Measurements from ENCODE around the gene TOP3B. TPM values are rescaled to one million over a fixed set of nuclear protein-coding genes. Genes with fewer than 3 reads are reported as not detected.

The TOP3B gene
- total RNA-seq, 1 donor from 2014 or later, result 27.9 TPM

DNA sequence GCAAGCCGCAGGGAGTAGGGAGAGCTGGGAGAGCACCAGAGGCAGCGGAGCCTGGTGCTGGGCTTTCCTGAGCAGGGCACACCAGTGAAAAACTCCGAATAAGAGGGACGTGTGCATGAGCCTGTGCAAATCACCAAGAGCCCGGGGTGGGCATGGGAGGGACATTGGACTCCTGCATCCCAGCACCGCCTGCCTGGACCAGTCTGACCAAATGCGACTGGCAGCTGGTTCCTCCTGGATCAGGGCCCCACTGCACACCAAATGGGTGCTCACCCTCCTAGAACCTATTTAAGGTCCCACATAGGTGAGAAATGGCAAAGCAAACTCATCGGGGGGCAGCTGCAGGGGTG, 33.0 kb downstream of the TOP3B start:
- no peak overlapping the region for H3K4me3 ChIP-seq (ENCODE audit: low read depth, low read length)
- TF ChIP-seq CTCF (IDR thresholded peaks at IDR 0.05; ENCODE audit: insufficient read depth, low read length, severe bottlenecking), result no peak
- H3K36me3 ChIP-seq (ENCODE audit: control insufficient read depth, insufficient read depth, low read length), result peaks cover 11% of the 10 kb centered on the region
- FAIRE-seq (no peak), DNase-seq (ENCODE audit: low read depth) (no peak)
- H3K27me3 ChIP-seq (ENCODE audit: control insufficient read depth, insufficient read depth, low read length), result no peaks in the 10 kb centered on the region

DNA sequence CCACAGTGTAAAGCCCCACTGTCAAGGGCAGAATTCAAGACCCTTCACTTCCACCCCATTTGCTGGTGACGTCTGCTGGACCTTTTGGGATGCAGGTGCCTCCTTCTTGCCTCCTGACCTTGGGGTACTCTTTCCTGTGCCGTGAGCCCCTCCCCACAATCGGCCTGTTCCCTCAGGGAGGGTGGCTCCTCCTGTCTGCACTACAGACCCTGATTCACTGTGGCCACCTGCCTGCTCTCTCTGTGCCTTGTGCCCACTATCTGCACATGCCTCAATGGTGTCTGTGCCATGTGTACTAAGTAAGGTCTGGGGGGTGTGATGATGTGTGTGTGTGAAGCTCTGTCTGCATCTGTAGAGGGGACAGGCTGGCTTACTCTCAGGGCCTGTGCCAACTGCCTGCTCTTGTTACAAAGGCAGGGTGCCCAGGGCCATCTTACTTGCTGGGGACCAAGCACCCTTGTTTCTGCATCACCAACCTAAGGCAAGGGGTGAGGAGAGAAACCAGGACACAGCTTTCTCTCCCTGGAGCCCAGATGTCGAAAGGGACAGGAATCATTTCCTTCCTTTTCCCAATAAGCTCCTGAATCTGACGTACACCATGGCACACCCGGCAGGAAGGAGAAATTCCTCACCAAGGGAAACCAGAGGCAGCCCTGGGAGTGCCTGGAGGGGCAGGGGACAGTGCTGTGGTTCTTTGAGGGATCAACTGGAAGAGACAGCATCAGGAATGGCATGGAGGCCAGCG, 33.6 kb downstream of the TOP3B start:
- FAIRE-seq (no peak), DNase-seq (ENCODE audit: low read depth) (no peak)
- no peak for TF ChIP-seq CTCF (IDR thresholded peaks at IDR 0.05; ENCODE audit: insufficient read depth, low read length, severe bottlenecking)
- H3K4me3 ChIP-seq (ENCODE audit: low read depth, low read length), result no peak overlapping the region
- H3K36me3 ChIP-seq (ENCODE audit: control insufficient read depth, insufficient read depth, low read length), result peaks cover 14% of the 10 kb centered on the region
- H3K27me3 ChIP-seq (ENCODE audit: control insufficient read depth, insufficient read depth, low read length), result no peaks in the 10 kb centered on the region

GRCh38 chr22:21948390-21948789, 34.2 kb downstream of the TOP3B start:
- DNase-seq (ENCODE audit: low read depth) (no peak), FAIRE-seq (no peak)
- H3K27me3 ChIP-seq (ENCODE audit: control insufficient read depth, insufficient read depth, low read length), result no peaks in the 10 kb centered on the region
- H3K4me3 ChIP-seq (ENCODE audit: low read depth, low read length), result no peak overlapping the region
- H3K36me3 ChIP-seq (ENCODE audit: control insufficient read depth, insufficient read depth, low read length), result peaks cover 14% of the 10 kb centered on the region
- TF ChIP-seq CTCF (IDR thresholded peaks at IDR 0.05; ENCODE audit: insufficient read depth, low read length, severe bottlenecking), result no peak

DNA sequence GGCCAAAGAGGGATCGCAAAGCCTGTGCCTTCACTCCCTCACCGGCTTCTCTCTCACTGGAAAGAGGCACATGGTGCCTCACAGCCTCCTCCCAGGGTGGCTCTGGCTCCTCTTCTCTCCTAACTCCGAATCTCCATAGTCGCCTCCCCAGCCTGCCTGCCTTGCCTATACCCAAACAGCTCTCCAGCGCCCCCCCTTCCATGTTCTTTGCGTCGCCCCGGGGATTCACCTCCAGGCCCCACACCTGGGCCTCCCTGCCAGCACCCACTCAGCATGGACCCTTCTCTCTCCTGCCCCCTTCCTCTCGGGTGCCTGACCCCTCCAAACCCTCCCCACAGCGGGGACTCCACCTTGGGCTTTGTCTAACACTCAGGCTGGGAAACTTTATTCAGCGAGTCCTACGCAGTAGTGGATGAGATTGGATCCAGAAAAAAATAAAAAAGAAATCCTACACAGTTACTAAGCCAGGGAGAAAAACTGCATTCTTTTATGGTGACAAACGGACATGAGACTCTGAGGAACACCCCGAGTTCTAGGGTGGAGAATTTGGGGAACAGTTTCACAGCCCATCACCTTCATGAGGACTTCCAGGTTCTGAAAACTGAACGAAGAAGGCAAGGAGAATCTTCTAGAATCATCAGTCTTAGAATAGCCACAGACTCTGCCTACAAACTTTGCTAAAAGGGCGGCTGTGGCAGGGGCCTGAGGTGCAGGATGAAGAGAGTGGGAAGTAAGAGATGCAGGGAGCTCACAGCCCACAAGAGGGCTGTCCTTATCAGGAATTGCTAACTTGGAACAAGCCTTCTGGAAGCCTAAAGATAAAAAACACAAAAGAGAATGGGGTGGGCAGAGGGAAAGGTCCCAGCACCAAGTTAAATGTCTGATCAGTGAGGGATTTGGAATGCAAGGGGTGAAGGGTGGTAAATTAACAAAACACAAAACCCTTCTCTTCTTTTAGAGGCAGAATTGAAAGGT, 35.3 kb downstream of the TOP3B start:
- Histone ChIP-seq H3K36me3 (ENCODE audit: control insufficient read depth, insufficient read depth, low read length) (peaks cover 14% of the 10 kb centered on the region), H3K27me3 (ENCODE audit: control insufficient read depth, insufficient read depth, low read length) (no peaks in the 10 kb centered on the region), H3K4me3 (ENCODE audit: low read depth, low read length) (no peak overlapping the region)
- peak; percentile 59 for DNase-seq (ENCODE audit: low read depth)
- peak; percentile 57 for TF ChIP-seq CTCF (IDR thresholded peaks at IDR 0.05; ENCODE audit: insufficient read depth, low read length, severe bottlenecking)
- FAIRE-seq, result no peak

- H3K4me3 ChIP-seq (ENCODE audit: low read depth, low read length), result no peak overlapping the region
- FAIRE-seq, result no peak
- H3K36me3 ChIP-seq (ENCODE audit: control insufficient read depth, insufficient read depth, low read length), result peaks cover 14% of the 10 kb centered on the region
- H3K27me3 ChIP-seq (ENCODE audit: control insufficient read depth, insufficient read depth, low read length), result no peaks in the 10 kb centered on the region
- no peak for DNase-seq (ENCODE audit: low read depth)
- no peak for TF ChIP-seq CTCF (IDR thresholded peaks at IDR 0.05; ENCODE audit: insufficient read depth, low read length, severe bottlenecking)
These were observed 36.2 kb downstream of the TOP3B start for GRCh38 chr22:21946262-21946925.

Data from bronchial epithelial cell (primary cell).